Neural progenitor cell (in vitro differentiated cells): ENCODE data around the gene ZFPL1. TPM values are rescaled to one million over a fixed set of nuclear protein-coding genes. Genes with fewer than 3 reads are reported as not detected.

ENCODE experiments used
- DNase-seq: peaks from one replicate; pipeline ENCODE4 v3.0.0-alpha.2; 2016; ENCODE audit warnings: low spot score
- H2AFZ ChIP-seq: fragments of 200-600 bp; sonication (generic); replicated peaks from 2 replicates; pipeline ENCODE4 v1.6.1; 2016; ENCODE audit warnings: antibody characterized with exemption
- H3F3A ChIP-seq: fragments of 200-600 bp; sonication (generic); 2 replicates; pipeline ENCODE4 v1.6.1; 2016; ENCODE audit warnings: antibody characterized with exemption, low read depth
- H3K27ac ChIP-seq: fragments of 200-600 bp; sonication (generic); 2 replicates; pipeline ENCODE4 v1.5.1; 2016; ENCODE audit warnings: mild to moderate bottlenecking
- H3K27me3 ChIP-seq: fragments of 200-600 bp; sonication (generic); 2 replicates; pipeline ENCODE4 v1.6.1; 2016; ENCODE audit warnings: mild to moderate bottlenecking, moderate library complexity
- H3K36me3 ChIP-seq: fragments of 200-600 bp; sonication (generic); 2 replicates; pipeline ENCODE4 v1.5.1; 2016
- H3K4me1 ChIP-seq: fragments of 200-600 bp; sonication (generic); 2 replicates; pipeline ENCODE4 v1.6.1; 2016; ENCODE audit warnings: mixed run types
- H3K4me2 ChIP-seq: fragments of 200-600 bp; sonication (generic); 2 replicates; pipeline ENCODE4 v1.6.1; 2016
- H3K4me3 ChIP-seq: fragments of 200-600 bp; sonication (generic); 2 replicates; pipeline ENCODE4 v1.5.1; 2016
- H3K79me2 ChIP-seq: fragments of 200-600 bp; sonication (generic); 2 replicates; pipeline ENCODE4 v1.6.1; 2016; ENCODE audit warnings: low read depth
- H3K9ac ChIP-seq: fragments of 200-600 bp; sonication (generic); 2 replicates; pipeline ENCODE4 v1.6.1; 2016
- H3K9me3 ChIP-seq: fragments of 200-600 bp; sonication (generic); 2 replicates; pipeline ENCODE4 v1.5.1; 2016; ENCODE audit warnings: low read depth
- H4K20me1 ChIP-seq: fragments of 200-600 bp; sonication (generic); 2 replicates; pipeline ENCODE4 v1.6.1; 2016; ENCODE audit warnings: low read depth
- H3K27ac Mint-ChIP-seq: 3 replicates; pipeline ENCODE4 v1.8.0; 2021; ENCODE audit warnings: mixed read lengths
- H3K27me3 Mint-ChIP-seq: 2 replicates; pipeline ENCODE4 v1.8.0; 2022; ENCODE audit warnings: low read depth, mild to moderate bottlenecking, inconsistent platforms, moderate library complexity, mixed read lengths; ENCODE audit not compliant: insufficient read depth
- H3K36me3 Mint-ChIP-seq: 3 replicates; pipeline ENCODE4 v1.8.0; 2021; ENCODE audit warnings: mixed read lengths
- H3K4me1 Mint-ChIP-seq: 3 replicates; pipeline ENCODE4 v1.8.0; 2021; ENCODE audit warnings: mixed read lengths
- H3K4me3 Mint-ChIP-seq: 3 replicates; pipeline ENCODE4 v1.8.0; 2021; ENCODE audit warnings: mild to moderate bottlenecking, moderate library complexity, mixed read lengths
- H3K9me3 Mint-ChIP-seq: 3 replicates; pipeline ENCODE4 v1.8.0; 2020; ENCODE audit warnings: mixed read lengths
- CTCF ChIP-seq: fragments of 200-600 bp; sonication (generic); IDR thresholded peaks from 2 replicates; pipeline ENCODE4 v1.5.1; 2017; ENCODE audit warnings: antibody characterized with exemption, mild to moderate bottlenecking
- EZH2 ChIP-seq: fragments of 200-600 bp; sonication (generic); IDR thresholded peaks from 2 replicates; pipeline ENCODE4 v1.6.1; 2017; ENCODE audit warnings: antibody characterized with exemption, mild to moderate bottlenecking, moderate library complexity
- EZH2phosphoT487 ChIP-seq: fragments of 200-600 bp; sonication (generic); IDR thresholded peaks from 2 replicates; pipeline ENCODE4 v1.6.1; 2017; ENCODE audit warnings: antibody characterized with exemption
- total RNA-seq: library from RNA; depleted of rRNA; stranded (reverse); fragments of >200 nt; gene quantifications from 2 replicates; pipeline ENCODE4 v1.2.3, GENCODE V29; 2015; ENCODE audit warnings: low replicate concordance

ZFPL1 gene
- total RNA-seq, 1 donor from 2014 or later: 12.6 TPM

GRCh38 chr11:65103476-65103875, 19.5 kb downstream of the ZFPL1 start:
- no peaks in the 10 kb centered on the region for H4K20me1 ChIP-seq
- Mint-ChIP-seq H3K27me3 (peaks cover 2% of the 10 kb centered on the region), H3K27ac (no peak overlapping the region), H3K4me3 (no peak overlapping the region), H3K9me3 (no peaks in the 10 kb centered on the region), H3K4me1 (peaks cover 3% of the 10 kb centered on the region), H3K36me3 (peaks cover 2% of the 10 kb centered on the region)
- TF ChIP-seq EZH2phosphoT487: no peak
- TF ChIP-seq CTCF: no peak
- no peak for TF ChIP-seq EZH2
- H3K9me3 ChIP-seq: no peaks in the 10 kb centered on the region
- peak overlapping the region; percentile 60 for H3K9ac ChIP-seq
- peaks cover 16% of the 10 kb centered on the region for H3K79me2 ChIP-seq
- H3K4me1 ChIP-seq: no peaks in the 10 kb centered on the region
- H2AFZ ChIP-seq: no peak overlapping the region
- H3F3A ChIP-seq: peaks cover 8% of the 10 kb centered on the region
- H3K27ac ChIP-seq: no peak overlapping the region
- H3K4me3 ChIP-seq: no peak overlapping the region
- H3K36me3 ChIP-seq: no peaks in the 10 kb centered on the region
- DNase-seq: no peak
- H3K27me3 ChIP-seq: no peaks in the 10 kb centered on the region
- no peak overlapping the region for H3K4me2 ChIP-seq

GRCh38 chr11:65104628-65105027, 20.6 kb downstream of the ZFPL1 start:
- Histone ChIP-seq H3K4me3 (no peak overlapping the region), H2AFZ (no peak overlapping the region), H3F3A (peaks cover 8% of the 10 kb centered on the region), H3K36me3 (no peaks in the 10 kb centered on the region), H3K4me1 (no peaks in the 10 kb centered on the region), H3K79me2 (peaks cover 16% of the 10 kb centered on the region), H3K9ac (no peak overlapping the region), H3K27me3 (no peaks in the 10 kb centered on the region), H3K9me3 (no peaks in the 10 kb centered on the region), H3K27ac (no peak overlapping the region), H3K4me2 (no peak overlapping the region), H4K20me1 (no peaks in the 10 kb centered on the region)
- no peak for DNase-seq
- H3K27me3 Mint-ChIP-seq: peaks cover 2% of the 10 kb centered on the region
- H3K4me3 Mint-ChIP-seq: no peak overlapping the region
- H3K9me3 Mint-ChIP-seq: no peaks in the 10 kb centered on the region
- TF ChIP-seq CTCF (no peak), EZH2 (no peak), EZH2phosphoT487 (no peak)
- H3K4me1 Mint-ChIP-seq: peaks cover 3% of the 10 kb centered on the region
- no peak overlapping the region for H3K27ac Mint-ChIP-seq
- peaks cover 2% of the 10 kb centered on the region for H3K36me3 Mint-ChIP-seq

GRCh38 chr11:65107078-65107477, 23.1 kb downstream of the ZFPL1 start:
- Mint-ChIP-seq H3K36me3 (peaks cover 2% of the 10 kb centered on the region), H3K27ac (no peak overlapping the region), H3K9me3 (no peaks in the 10 kb centered on the region), H3K4me3 (no peak overlapping the region), H3K4me1 (peaks cover 16% of the 10 kb centered on the region), H3K27me3 (peaks cover 11% of the 10 kb centered on the region)
- H3K79me2 ChIP-seq: peaks cover 19% of the 10 kb centered on the region
- no peak overlapping the region for H3K4me2 ChIP-seq
- no peak overlapping the region for H3K4me3 ChIP-seq
- TF ChIP-seq EZH2phosphoT487 (no peak), EZH2 (no peak), CTCF (no peak)
- no peaks in the 10 kb centered on the region for H3K36me3 ChIP-seq
- no peak overlapping the region for H3K27ac ChIP-seq
- no peak overlapping the region for H3K9ac ChIP-seq
- peaks cover 4% of the 10 kb centered on the region for H3K4me1 ChIP-seq
- no peak overlapping the region for H2AFZ ChIP-seq
- DNase-seq: no peak
- H3K9me3 ChIP-seq: no peaks in the 10 kb centered on the region
- peaks cover 10% of the 10 kb centered on the region for H4K20me1 ChIP-seq
- H3K27me3 ChIP-seq: no peaks in the 10 kb centered on the region
- H3F3A ChIP-seq: peaks cover 22% of the 10 kb centered on the region
